Forelimb muscle (tissue), 1 donor: ENCODE results near the gene ADAD2. TPM values are rescaled to one million over a fixed set of nuclear protein-coding genes. Genes with fewer than 3 reads are reported as not detected.
"Not testable (repeated sequence)": the region's sequence is repeated elsewhere in the genome, so short reads cannot be mapped to it uniquely, and the experiment has no call there.

Experiments
- DNase-seq: peaks from one replicate; pipeline ENCODE4 v3.0.0-alpha.2; 2013; ENCODE audit warnings: low read depth
- polyA plus RNA-seq: library from polyadenylated mRNA; unstranded; fragments of 120-200 nt; gene quantifications from one replicate; pipeline ENCODE4 v1.2.1, GENCODE V29; 2013; ENCODE audit not compliant: insufficient read length

The ADAD2 gene
- polyA plus RNA-seq, 1 donor = 0.94 TPM

GRCh38 chr16:84195201-84196093 is 4.5 kb downstream of the ADAD2 start:
- no peak for DNase-seq

- DNase-seq = no peak
Measured at GRCh38 chr16:84196101-84196500, 5.1 kb downstream of the ADAD2 start.

- DNase-seq = no peak
Measured at GRCh38 chr16:84196727-84197394, 5.9 kb downstream of the ADAD2 start.

GRCh38 chr16:84197466-84198128 is 6.6 kb downstream of the ADAD2 start:
- DNase-seq = no peak

- no peak for DNase-seq
Measured at GRCh38 chr16:84198401-84198800, 7.4 kb downstream of the ADAD2 start.

GRCh38 chr16:84199097-84199496 is 8.1 kb downstream of the ADAD2 start:
- DNase-seq = no peak

- DNase-seq = no peak
Measured at GRCh38 chr16:84199861-84200260, 8.9 kb downstream of the ADAD2 start.

- not testable (repeated sequence) for DNase-seq
Measured at GRCh38 chr16:84204551-84204950, 13.6 kb downstream of the ADAD2 start.

- DNase-seq = not testable (repeated sequence)
Measured at GRCh38 chr16:84205123-84205522, 14.2 kb downstream of the ADAD2 start.

- DNase-seq = no peak
Measured at GRCh38 chr16:84205976-84206691, 15.2 kb downstream of the ADAD2 start.

- DNase-seq = no peak
Measured at GRCh38 chr16:84207251-84207650, 16.3 kb downstream of the ADAD2 start.

GRCh38 chr16:84207879-84208278 is 16.9 kb downstream of the ADAD2 start:
- DNase-seq = no peak

- no peak for DNase-seq
Measured at GRCh38 chr16:84209989-84210388, 19.0 kb downstream of the ADAD2 start.

- DNase-seq = no peak
Measured at GRCh38 chr16:84212154-84212553, 21.2 kb downstream of the ADAD2 start.

GRCh38 chr16:84212631-84213030 is 21.7 kb downstream of the ADAD2 start:
- DNase-seq = no peak

- no peak for DNase-seq
Measured at GRCh38 chr16:84214451-84215066, 23.6 kb downstream of the ADAD2 start.

GRCh38 chr16:84215531-84215930 is 24.6 kb downstream of the ADAD2 start:
- DNase-seq = no peak

- DNase-seq = not testable (repeated sequence)
Measured at GRCh38 chr16:84216144-84216543, 25.2 kb downstream of the ADAD2 start.

- no peak for DNase-seq
Measured at GRCh38 chr16:84218176-84218823, 27.3 kb downstream of the ADAD2 start.

- no peak for DNase-seq
Measured at GRCh38 chr16:84218956-84219355, 28.0 kb downstream of the ADAD2 start.

- DNase-seq = no peak
Measured at GRCh38 chr16:84220851-84221250, 29.9 kb downstream of the ADAD2 start.
